ENCODE measurements around the gene PTPRT.
"Not testable (repeated sequence)": the region's sequence is repeated elsewhere in the genome, so short reads cannot be mapped to it uniquely, and the experiment has no call there.

PTPRT gene

DNA sequence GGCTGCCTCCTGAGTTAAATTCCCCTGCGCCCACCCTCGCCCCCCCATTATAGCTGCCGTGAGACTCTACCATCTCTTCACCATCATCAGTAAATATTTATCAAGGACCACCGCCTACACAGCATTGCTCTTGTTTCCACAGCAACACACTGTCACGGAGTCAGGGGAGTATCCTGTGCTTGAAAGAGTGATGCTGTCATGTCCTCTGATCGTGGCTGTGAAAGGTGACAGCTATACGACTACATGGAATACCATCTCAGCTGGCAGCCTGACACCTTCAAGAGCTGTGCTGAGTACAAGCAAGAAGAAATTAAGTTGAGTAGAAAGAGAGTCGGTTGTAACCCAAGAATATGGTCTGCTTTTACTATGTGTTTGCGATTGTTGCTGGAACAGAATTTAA lies 3.4 kb downstream of the PTPRT start:
- no peak for DNase-seq

DNA sequence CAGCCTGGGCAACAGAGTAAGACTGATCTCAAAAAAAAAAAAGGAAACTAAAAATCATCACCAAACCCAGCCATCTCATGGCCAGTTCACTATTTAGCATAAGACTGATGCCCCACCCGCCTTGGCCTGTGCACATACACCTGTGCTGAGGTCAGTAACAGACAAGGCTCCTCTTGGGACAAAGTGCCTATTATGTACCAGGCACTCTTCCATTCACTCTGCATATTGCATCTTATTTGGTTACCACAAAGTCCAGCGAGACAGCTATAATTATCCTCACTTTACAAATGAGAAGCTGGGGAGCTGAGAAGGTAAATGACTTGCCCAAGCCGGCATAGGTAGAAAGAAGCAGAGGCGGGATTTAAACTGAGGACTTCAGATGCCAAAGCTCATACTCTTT lies 3.8 kb downstream of the PTPRT start:
- no peak for DNase-seq

DNA sequence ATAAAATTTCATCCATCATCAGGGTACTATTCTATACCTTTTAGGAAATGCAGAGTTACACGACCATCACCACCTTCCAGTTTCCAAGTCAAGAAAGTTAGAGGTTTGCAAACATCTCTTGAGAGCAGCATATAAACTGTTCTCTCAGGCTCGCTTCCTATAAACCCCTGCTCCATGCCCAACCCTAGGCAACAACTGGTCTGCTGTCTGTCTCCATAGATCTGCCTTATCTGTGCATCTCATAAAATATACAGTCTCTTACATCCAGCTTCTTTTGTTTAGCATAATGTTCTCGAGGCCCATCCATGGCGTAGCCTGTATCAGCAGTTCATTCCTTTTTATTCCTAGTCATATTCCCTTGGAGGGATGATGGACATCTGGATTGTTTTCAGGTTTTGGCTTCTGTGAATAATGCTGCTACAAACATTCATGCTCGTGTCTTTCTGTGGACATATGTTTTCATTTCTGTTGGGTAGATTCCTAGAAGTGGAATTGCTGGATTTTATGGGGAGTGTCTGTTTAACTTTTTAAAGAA lies 6.1 kb downstream of the PTPRT start:
- DNase-seq: no peak

DNA sequence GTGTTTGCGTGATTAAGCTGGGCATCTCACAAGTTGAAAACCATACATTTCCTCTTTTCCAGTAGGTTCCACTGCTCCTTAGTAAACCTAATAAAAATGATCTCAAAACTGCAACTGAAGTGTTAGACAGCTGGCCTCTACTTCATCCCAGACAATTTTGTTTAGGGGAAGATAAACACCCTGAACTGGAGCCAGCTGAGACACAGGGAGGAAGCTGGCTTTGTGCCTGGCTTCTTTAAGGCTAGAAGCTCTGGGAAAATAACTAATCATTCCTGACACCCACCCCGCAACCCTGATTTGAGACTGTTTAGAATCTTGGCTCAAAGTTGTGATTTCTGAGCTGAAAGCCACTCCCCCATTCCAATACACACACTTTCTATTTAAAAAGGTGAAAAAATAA lies 11.6 kb downstream of the PTPRT start:
- no peak for DNase-seq

DNA sequence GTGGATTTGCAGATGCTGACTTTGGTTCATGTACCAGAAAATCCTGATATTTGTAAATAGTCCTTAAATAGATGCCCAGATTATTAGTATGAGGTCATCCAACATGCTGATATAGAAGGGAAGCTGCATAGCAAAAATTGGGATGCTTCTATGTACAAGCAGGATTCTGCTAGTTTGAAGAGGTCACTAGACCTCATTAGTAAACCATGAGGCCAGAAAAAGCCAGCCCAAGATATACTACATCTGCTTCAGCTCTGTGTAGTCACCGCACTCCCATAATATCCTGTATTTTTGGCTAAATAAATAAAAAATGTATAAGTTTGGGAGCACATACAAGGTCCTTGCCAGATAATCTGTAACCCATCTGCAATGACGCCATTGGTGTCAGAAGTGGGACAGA lies 13.0 kb downstream of the PTPRT start:
- DNase-seq: no peak

DNA sequence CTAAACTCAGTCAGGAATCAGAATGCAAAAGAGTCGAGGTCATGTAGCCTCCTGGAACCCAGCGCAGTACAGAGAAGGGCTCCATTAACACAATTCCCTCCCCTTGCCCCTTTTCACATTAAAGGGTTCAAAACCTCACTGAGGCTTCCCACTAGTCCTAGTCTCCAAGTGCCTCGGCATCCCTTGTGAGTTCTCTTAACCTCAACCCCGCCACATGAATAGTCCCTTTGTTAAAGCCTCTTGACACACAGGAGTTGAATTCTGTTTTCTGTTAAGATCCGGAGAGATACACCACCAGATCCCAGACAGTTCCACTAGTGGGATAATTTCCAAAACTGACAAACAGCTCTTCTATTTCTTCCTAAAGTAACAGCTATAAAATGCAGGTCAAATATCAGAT lies 17.8 kb downstream of the PTPRT start:
- no peak for DNase-seq

DNA sequence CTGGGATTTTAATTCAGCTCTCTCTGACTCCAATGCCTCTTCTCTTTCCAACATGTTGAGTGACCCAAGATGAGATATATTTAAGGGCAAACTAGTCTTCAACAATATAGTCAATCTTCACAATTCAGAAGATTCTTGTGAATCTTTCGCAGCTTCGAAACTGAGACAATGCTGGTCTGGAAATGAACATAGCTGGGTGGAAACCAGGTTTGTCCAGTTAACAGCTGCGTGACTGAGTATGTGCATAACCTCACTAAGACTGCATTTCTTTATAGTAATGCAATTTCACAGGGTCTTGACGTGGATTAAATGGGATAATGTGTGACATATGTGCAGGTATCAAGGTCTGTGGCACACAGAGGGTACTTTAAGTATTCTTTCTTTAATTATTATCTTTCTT lies 18.9 kb downstream of the PTPRT start:
- no peak for DNase-seq

DNA sequence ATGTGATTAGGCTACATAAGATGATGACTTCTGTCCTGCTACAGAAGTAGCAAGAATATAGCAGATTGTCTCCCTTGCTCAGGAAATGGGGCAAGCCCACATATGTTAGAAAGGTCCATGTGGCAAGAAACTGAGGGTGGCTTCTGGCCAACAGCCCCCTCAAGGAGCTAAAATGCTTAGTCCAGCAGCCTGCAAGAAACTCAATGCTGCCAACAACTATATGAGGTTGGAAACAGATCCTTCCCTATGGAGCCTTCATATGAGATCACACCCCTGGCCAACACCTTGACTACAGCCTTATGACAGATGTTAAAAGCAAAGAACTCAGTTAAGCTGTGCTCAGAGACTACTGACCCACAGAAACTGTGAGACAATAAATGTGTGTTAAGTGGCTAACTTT lies 22.1 kb downstream of the PTPRT start:
- DNase-seq: no peak

DNA sequence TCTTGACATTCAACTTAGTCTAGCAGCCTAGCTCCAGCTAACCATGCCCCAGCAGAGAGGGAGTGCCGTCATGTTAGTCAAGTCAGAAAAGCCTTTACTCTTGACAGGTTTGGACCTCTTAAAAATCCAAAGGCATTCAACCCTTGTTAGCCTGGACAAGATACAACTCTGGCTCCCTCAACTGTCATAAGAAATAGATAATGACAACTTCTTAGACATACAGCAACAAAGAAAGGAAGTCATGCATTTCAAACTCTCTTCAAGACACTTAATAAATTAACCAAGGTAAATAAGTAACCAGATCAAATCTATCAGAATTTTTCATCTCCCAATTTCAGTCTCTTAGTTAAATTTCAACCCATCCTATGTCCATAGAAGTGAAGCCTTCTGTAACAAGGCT lies 22.7 kb downstream of the PTPRT start:
- DNase-seq: no peak

DNA sequence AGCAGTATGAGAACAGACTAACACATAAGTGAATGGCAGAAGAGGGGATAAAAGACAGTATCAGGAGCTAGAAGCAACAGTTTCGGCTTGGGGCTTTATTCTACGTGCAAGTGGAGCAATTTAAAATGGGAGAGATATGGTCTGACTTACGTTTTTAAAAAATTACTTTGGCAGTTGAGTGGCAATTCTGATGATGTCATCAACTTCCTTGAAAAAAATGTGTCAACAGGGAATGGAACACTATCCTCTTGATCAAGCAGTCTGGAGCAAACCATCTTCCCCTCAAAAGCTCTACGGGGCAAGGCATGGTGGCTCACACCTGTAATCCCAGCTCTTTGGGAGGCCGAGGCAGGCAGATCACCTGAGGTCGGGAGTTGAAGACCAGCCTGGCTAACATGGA lies 24.1 kb downstream of the PTPRT start:
- DNase-seq: no peak

DNA sequence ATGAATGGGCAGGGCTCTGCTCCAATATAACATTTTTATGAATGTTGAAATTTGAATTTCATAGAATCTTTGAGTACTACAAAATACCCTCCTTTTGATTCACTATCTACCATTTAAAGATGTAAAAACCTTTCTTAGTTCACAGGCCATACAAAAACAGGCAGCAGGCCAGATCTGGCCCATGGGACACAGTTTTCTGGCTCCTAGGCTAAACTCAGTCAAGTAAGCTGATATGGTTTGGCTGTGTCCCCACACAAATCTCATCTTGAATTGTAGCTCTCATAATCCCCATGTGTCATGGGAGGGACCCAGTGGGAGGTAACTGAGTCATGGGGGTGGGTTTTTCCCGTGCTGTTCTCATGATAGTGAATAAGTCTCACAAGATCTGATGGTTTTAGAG lies 25.0 kb downstream of the PTPRT start:
- DNase-seq: not testable (repeated sequence)

DNA sequence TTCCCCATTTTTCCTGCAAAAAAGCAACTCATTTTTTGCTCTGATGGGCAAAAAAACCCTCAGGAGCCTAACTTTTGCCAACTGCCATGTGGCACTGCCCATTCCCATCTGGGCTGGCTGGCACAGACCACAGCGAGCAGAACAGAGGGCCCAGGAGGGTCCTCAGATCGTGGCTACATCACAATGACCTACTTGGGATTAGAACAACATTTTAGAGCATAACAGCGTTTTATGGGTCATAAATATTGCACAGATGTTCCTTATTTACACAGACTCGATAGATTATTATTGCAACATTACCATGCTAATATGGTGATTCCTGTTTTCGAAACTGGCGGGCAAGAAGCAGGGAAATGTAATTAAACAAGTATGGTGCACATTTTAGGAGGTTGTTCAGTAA lies 28.0 kb downstream of the PTPRT start:
- no peak for DNase-seq

DNA sequence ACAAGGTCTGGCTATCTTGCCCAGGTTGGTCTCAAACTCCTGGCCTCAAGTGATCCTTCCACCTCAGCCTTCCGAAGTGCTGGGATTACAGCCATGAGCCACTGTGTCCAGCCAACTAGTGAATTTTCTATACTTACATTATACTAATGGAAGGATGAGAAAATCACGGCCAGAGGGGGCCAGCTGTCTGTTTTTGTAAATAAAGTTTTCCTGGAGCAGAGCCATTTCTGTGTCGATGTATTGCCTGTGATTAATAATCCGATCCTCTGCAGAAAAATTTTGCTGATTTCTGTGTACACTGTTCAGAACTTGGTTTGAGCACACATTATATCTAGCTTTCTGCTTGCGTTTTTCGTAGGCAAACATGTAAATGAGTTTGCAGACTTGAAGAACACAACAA lies 28.8 kb downstream of the PTPRT start:
- no peak for DNase-seq

DNA sequence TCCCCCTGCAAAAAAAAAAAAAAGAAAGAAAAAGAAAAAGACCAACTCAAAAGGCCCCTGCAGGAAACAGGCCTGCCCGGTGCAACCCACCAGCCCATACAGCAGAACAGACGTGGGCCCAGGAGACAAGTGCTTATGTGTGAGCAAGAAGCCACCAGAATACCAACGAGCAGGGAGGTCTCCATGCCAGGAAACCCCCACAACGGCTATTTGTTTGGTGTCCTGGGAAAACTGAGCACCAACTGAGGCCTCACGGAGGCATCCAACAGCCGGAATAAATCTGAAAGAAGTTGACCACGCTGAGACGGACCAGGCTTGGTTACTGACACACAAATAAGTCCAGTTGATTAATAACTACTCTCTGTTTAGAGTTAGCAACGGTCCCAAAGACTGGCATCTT lies 29.7 kb downstream of the PTPRT start:
- DNase-seq: no peak

DNA sequence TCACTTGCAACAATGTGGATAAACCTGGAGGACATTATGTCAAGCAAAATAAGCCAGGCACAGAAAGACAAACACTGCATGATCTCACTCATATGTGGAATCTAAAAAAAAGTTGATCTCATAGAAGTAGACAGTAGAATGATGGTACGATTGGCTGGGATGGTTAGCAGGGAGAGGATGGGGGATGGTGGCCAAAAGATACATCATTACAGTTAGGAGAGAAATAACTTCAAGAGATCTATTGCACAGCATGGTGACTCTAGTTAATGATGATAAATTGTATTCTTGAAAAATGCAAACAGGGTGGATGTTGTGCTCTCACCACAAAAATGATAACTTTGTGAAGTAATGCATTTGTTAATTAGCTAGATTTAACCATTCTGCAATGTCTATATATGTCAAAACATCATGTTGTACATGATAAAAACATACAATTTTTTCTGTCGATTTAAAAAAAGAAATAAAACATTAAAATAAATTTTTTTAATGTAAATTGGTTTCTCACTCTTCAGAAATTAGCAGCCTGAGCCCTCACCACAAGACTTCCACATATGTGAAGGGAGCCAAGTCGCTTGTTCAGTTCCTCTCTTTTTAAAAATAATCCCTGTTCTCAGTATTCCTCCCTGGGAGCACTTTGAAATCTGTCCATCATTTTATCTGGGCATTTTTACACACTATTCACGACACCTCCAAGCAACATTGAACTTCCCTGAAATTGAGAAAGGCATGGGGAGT lies 34.2 kb downstream of the PTPRT start:
- DNase-seq: no peak

DNA sequence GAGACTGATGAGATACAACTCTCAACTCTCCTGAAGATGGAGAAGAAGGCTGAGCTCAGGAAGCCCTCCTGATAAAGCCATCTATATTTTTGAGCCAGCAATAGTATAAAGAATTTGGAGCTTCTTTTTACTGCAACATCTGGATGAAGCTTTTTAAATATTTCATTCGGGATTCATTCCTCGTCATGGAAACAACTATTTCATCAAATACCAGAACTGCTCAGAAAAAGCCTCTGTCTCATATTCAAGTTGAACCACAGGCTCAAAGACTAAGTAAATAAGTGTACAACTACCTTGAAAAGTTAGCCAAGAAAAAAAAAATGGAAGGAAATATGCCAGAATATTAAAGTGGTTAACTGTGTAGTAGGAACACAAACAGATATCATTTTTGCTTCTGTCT lies 37.8 kb downstream of the PTPRT start:
- no peak for DNase-seq

DNA sequence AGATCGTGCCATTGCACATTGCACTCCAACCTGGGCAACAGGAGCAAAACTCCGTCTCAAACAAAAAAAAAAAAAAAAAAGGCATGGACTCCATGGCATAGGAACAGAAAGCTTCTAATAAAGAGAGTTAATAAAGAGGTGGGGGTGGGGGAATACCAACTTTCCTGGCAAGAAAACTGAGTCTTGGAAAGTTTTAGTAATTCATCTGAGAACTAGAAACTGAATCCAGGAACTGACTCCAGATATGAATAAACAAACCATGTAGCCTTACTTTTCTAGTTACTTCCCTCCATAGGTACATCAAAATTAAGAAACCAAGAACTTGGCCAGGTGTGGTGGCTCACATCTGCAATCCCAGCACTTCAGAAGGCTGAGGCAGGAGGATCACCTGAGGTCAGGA lies 38.5 kb downstream of the PTPRT start:
- DNase-seq: no peak

DNA sequence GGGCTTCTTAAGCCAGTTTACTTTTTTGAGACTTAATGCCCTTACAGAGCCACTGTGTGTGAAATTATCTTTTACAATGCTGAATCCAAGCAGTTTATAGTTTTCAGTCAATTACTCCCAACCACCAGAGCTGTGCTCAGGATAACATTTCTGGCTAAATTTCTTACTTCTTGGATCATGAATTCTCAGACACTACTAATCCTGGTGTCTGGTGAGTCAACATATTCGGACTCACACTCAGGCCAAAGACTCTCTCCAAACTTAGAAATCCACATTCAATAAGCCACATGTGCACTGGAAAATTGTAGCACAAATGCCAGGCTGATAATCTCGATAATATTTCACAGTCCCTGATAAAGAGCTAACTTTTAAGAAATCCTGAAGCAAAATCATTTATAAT lies 49.0 kb downstream of the PTPRT start:
- DNase-seq: no peak

DNA sequence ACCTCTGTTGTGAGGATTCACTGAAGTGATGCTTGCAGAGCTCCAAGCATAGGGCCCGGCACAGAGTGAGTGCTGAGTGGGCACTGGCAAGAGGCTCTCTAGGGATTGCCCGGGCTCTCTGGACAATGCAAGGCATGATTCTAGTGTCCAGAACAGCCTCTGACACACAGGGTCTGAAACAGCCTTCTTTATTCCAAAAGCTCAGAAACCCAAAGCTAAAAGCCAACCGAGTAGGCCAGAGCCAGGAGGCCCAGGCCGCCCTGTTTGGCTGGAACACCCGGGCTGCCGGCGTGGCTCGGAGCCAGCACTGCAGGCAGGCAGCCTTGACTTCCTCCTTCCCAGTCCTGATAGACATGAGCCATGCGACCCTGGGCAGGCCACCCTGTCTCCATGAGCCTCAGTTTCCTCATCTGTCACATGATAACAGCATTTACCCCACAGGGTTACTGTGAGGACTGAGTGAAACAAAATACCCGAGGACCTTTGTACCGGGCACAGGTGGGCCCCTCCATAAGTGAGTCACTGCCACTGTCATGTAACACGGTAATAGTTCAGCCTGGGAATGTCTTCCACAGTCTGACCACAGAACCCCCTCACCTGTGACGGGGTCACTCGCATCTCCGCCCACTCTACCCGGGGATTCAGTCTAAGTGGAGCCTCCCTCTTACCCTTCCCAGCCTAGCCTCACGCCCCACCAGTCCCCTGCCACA lies 51.5 kb downstream of the PTPRT start:
- DNase-seq: no peak

DNA sequence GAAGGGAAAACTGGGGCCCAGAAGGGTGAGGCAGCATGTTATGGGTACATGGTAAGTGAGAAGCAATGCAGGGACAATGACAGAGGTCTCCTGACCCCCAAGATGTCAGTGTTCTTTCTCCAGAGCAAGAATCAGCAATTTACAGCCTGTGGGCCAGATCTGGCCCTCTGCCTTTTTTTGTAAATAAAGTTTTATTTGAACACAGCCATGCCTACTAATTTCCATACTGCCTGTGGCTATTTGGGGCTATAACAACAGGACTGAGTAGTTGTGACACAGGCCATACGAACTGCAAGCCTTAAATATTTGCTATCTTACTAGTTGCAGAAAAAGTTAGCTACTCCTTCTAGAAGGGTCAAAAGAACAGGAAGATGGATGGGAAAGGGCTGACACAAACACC lies 52.5 kb downstream of the PTPRT start:
- no peak for DNase-seq

DNA sequence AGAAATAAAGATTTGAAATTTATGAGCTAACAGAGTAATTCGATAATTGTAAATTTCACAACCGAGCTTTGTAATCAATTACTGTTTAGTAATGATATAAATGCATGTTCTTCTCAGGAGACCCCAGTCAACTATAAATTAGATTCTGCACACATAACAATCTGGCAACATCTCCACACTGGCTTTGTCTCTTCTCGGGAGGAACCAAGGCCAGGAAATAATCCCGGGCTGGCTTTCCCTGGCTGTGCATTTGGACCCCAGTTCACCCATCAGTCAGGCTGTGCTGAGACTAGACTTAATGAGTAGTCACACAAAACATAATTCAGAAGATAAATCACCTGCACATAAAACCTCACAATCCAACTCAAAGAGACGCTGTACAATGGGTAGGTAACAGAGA lies 65.5 kb downstream of the PTPRT start:
- no peak for DNase-seq

DNA sequence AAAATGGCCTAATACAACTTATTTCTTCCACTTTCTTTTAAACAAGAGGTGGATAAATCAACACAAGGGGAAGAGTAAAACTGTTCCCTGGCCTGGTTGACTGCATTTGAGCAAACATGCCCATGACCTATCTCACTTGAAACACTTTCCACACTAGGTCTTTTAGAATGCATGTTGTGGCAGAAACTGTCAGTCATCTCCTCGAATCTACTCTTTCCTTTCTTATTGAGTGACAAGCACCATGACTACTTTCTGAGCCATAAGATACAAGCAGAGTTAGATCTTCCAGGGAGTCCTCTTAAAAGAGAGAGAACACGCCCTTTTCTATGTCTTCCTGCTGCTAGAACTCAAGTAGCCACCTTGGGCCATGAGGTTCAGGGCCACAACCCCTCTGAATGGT lies 66.5 kb downstream of the PTPRT start:
- DNase-seq: no peak

DNA sequence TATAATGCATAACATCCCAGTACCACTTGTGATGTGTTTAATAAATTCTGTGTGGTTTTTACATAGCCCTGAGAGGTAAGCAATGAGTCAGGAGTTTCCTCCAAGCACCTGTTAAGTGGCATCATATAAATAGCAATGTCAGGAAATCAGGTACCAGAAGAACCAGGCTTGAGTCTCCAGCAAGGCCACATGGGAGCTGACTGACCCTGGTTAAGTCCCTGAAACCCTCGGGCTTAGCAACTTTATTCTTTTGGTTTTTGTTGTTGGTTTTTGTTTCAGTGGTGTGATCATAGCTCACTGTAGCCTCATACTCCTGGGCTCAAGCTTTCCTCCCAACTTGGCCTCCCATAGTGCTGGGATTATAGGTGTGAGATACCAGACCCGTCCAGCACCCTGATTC lies 70.0 kb downstream of the PTPRT start:
- no peak for DNase-seq

DNA sequence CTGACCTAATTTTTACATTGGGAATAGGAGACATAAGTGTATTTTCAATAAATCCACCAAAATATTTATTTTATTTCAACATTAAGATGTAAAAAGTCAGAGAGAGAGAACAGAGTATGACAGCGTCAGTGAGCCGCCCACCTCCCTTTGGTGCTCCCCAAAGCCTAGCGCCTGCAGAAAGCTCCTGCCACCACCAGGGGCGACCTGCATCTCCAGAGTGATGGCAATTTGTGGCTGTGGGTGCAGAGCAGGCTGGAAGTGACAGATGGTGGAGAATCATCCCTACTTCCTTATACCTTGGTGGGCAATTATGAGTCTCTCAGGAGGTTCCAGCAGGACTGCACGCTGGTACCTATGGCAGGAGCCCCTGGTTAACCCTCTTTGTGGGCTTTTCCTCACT lies 87.3 kb downstream of the PTPRT start:
- no peak for DNase-seq

DNA sequence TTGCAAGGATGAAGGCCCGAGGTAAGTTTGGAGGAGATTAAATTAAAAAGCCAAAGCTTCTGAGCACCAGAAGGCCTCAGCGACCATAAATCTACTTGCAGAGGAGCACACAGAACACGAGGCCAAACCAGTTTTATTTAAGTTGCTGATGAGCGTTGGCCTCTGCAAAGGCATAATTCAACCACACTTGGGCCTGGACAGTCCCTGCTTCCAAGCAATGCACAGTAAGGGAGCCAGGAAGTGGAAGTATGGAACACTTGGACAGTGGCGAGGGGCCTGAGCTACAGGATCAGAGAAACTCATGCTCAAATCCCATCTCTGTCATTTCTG lies 92.8 kb downstream of the PTPRT start:
- DNase-seq: no peak
